Measurements from ENCODE around the gene ITM2B. TPM values are rescaled to one million over a fixed set of nuclear protein-coding genes. Genes with fewer than 3 reads are reported as not detected.

The ITM2B gene
- total RNA-seq, 1 experiment from 2014 or later, result 120 TPM

GRCh38 chr13:48220592-48220980 is 12.4 kb upstream of the ITM2B start:
- H3K9ac ChIP-seq (ENCODE audit: low read length), result no peak overlapping the region
- H3K9me2 ChIP-seq (replicated peaks; ENCODE audit: insufficient read depth, low read length), result no peaks in the 10 kb centered on the region
- no peaks in the 10 kb centered on the region for H3K9me3 ChIP-seq (ENCODE audit: low read length)
- no peak overlapping the region for H2AFZ ChIP-seq (ENCODE audit: low read length)
- H3K27ac ChIP-seq (ENCODE audit: low read length), result no peak overlapping the region
- no peaks in the 10 kb centered on the region for H3K27me3 ChIP-seq (ENCODE audit: low read length)
- no peak for DNase-seq
- no peaks in the 10 kb centered on the region for H3K79me2 ChIP-seq (ENCODE audit: low read length)
- no peaks in the 10 kb centered on the region for H4K20me1 ChIP-seq (ENCODE audit: insufficient read depth, low read depth, low read length)
- H3K4me3 ChIP-seq (ENCODE audit: low read length), result no peak overlapping the region
- no peak overlapping the region for H3K4me2 ChIP-seq (ENCODE audit: low read depth, low read length, poor library complexity, severe bottlenecking)
- H3K36me3 ChIP-seq (ENCODE audit: insufficient read depth, low read length), result no peaks in the 10 kb centered on the region
- H3K4me1 ChIP-seq (ENCODE audit: low read length), result peaks cover 19% of the 10 kb centered on the region

GRCh38 chr13:48220981-48221685 is 11.9 kb upstream of the ITM2B start:
- H2AFZ ChIP-seq (ENCODE audit: low read length), result peak overlapping the region; percentile 47
- H3K36me3 ChIP-seq (ENCODE audit: insufficient read depth, low read length), result no peaks in the 10 kb centered on the region
- H3K27ac ChIP-seq (ENCODE audit: low read length), result no peak overlapping the region
- H3K27me3 ChIP-seq (ENCODE audit: low read length), result no peaks in the 10 kb centered on the region
- no peaks in the 10 kb centered on the region for H3K9me3 ChIP-seq (ENCODE audit: low read length)
- no peak overlapping the region for H3K9ac ChIP-seq (ENCODE audit: low read length)
- DNase-seq, result no peak
- no peak overlapping the region for H3K4me3 ChIP-seq (ENCODE audit: low read length)
- H3K79me2 ChIP-seq (ENCODE audit: low read length), result no peaks in the 10 kb centered on the region
- H3K9me2 ChIP-seq (replicated peaks; ENCODE audit: insufficient read depth, low read length), result no peaks in the 10 kb centered on the region
- H3K4me2 ChIP-seq (ENCODE audit: low read depth, low read length, poor library complexity, severe bottlenecking), result peak overlapping the region; percentile 2
- H4K20me1 ChIP-seq (ENCODE audit: insufficient read depth, low read depth, low read length), result no peaks in the 10 kb centered on the region
- peaks cover 16% of the 10 kb centered on the region for H3K4me1 ChIP-seq (ENCODE audit: low read length)

GRCh38 chr13:48221686-48222187 is 11.3 kb upstream of the ITM2B start:
- no peak overlapping the region for H3K27ac ChIP-seq (ENCODE audit: low read length)
- no peak for DNase-seq
- H2AFZ ChIP-seq (ENCODE audit: low read length), result peak overlapping the region; percentile 47
- no peak overlapping the region for H3K9ac ChIP-seq (ENCODE audit: low read length)
- H3K27me3 ChIP-seq (ENCODE audit: low read length), result no peaks in the 10 kb centered on the region
- H3K9me2 ChIP-seq (replicated peaks; ENCODE audit: insufficient read depth, low read length), result no peaks in the 10 kb centered on the region
- no peaks in the 10 kb centered on the region for H3K36me3 ChIP-seq (ENCODE audit: insufficient read depth, low read length)
- H3K79me2 ChIP-seq (ENCODE audit: low read length), result no peaks in the 10 kb centered on the region
- no peaks in the 10 kb centered on the region for H3K9me3 ChIP-seq (ENCODE audit: low read length)
- H4K20me1 ChIP-seq (ENCODE audit: insufficient read depth, low read depth, low read length), result no peaks in the 10 kb centered on the region
- peak overlapping the region; percentile 2 for H3K4me2 ChIP-seq (ENCODE audit: low read depth, low read length, poor library complexity, severe bottlenecking)
- H3K4me1 ChIP-seq (ENCODE audit: low read length), result peaks cover 15% of the 10 kb centered on the region
- no peak overlapping the region for H3K4me3 ChIP-seq (ENCODE audit: low read length)

GRCh38 chr13:48222358-48223301 is 10.4 kb upstream of the ITM2B start:
- no peak overlapping the region for H3K27ac ChIP-seq (ENCODE audit: low read length)

GRCh38 chr13:48224701-48225100 is 8.3 kb upstream of the ITM2B start:
- no peak overlapping the region for H2AFZ ChIP-seq (ENCODE audit: low read length)
- H3K27ac ChIP-seq (ENCODE audit: low read length), result no peak overlapping the region
- no peak overlapping the region for H3K4me2 ChIP-seq (ENCODE audit: low read depth, low read length, poor library complexity, severe bottlenecking)
- H3K79me2 ChIP-seq (ENCODE audit: low read length), result no peaks in the 10 kb centered on the region
- no peaks in the 10 kb centered on the region for H3K36me3 ChIP-seq (ENCODE audit: insufficient read depth, low read length)
- no peak overlapping the region for H3K9ac ChIP-seq (ENCODE audit: low read length)
- H3K9me3 ChIP-seq (ENCODE audit: low read length), result no peaks in the 10 kb centered on the region
- no peaks in the 10 kb centered on the region for H4K20me1 ChIP-seq (ENCODE audit: insufficient read depth, low read depth, low read length)
- no peak for DNase-seq
- peaks cover 21% of the 10 kb centered on the region for H3K4me1 ChIP-seq (ENCODE audit: low read length)
- no peaks in the 10 kb centered on the region for H3K9me2 ChIP-seq (replicated peaks; ENCODE audit: insufficient read depth, low read length)
- no peak overlapping the region for H3K4me3 ChIP-seq (ENCODE audit: low read length)
- H3K27me3 ChIP-seq (ENCODE audit: low read length), result no peaks in the 10 kb centered on the region

More at GRCh38 chr13:48222358-48223301, 10.4 kb upstream of the ITM2B start:
- no peaks in the 10 kb centered on the region for H3K27me3 ChIP-seq (ENCODE audit: low read length)
- DNase-seq, result peak; percentile 31
- H3K4me2 ChIP-seq (ENCODE audit: low read depth, low read length, poor library complexity, severe bottlenecking), result peak overlapping the region; percentile 59
- no peaks in the 10 kb centered on the region for H3K36me3 ChIP-seq (ENCODE audit: insufficient read depth, low read length)
- H3K4me3 ChIP-seq (ENCODE audit: low read length), result peak overlapping the region; percentile 29; the same call in 1 of the 2 replicates
- H3K9me3 ChIP-seq (ENCODE audit: low read length), result no peaks in the 10 kb centered on the region
- no peaks in the 10 kb centered on the region for H4K20me1 ChIP-seq (ENCODE audit: insufficient read depth, low read depth, low read length)
- H3K9me2 ChIP-seq (replicated peaks; ENCODE audit: insufficient read depth, low read length), result no peaks in the 10 kb centered on the region
- H3K9ac ChIP-seq (ENCODE audit: low read length), result no peak overlapping the region
- no peaks in the 10 kb centered on the region for H3K79me2 ChIP-seq (ENCODE audit: low read length)
- 0 out of 2 replicates have a peak overlapping the region, but pooled peaks have one; percentile 66 for H2AFZ ChIP-seq (ENCODE audit: low read length)
- peaks cover 21% of the 10 kb centered on the region for H3K4me1 ChIP-seq (ENCODE audit: low read length)

GRCh38 chr13:48230541-48230940 is 2.5 kb upstream of the ITM2B start:
- Histone ChIP-seq H3K4me2 (ENCODE audit: low read depth, low read length, poor library complexity, severe bottlenecking) (no peak overlapping the region), H2AFZ (ENCODE audit: low read length) (no peak overlapping the region), H3K9ac (ENCODE audit: low read length) (no peak overlapping the region)

GRCh38 chr13:48231080-48231479 is 1.9 kb upstream of the ITM2B start:
- Histone ChIP-seq H3K4me3 (ENCODE audit: low read length) (no peak overlapping the region), H3K27ac (ENCODE audit: low read length) (no peak overlapping the region), H3K4me2 (ENCODE audit: low read depth, low read length, poor library complexity, severe bottlenecking) (no peak overlapping the region), H3K9me3 (ENCODE audit: low read length) (no peaks in the 10 kb centered on the region), H3K9me2 (replicated peaks; ENCODE audit: insufficient read depth, low read length) (no peaks in the 10 kb centered on the region), H4K20me1 (ENCODE audit: insufficient read depth, low read depth, low read length) (no peaks in the 10 kb centered on the region), H3K79me2 (ENCODE audit: low read length) (peaks cover 30% of the 10 kb centered on the region), H3K27me3 (ENCODE audit: low read length) (no peaks in the 10 kb centered on the region), H3K9ac (ENCODE audit: low read length) (no peak overlapping the region), H3K36me3 (ENCODE audit: insufficient read depth, low read length) (no peaks in the 10 kb centered on the region), H3K4me1 (ENCODE audit: low read length) (peaks cover 36% of the 10 kb centered on the region), H2AFZ (ENCODE audit: low read length) (no peak overlapping the region)
- DNase-seq, result no peak

More at GRCh38 chr13:48230541-48230940, 2.5 kb upstream of the ITM2B start:
- Histone ChIP-seq H3K79me2 (ENCODE audit: low read length) (peaks cover 24% of the 10 kb centered on the region), H3K27ac (ENCODE audit: low read length) (no peak overlapping the region), H4K20me1 (ENCODE audit: insufficient read depth, low read depth, low read length) (no peaks in the 10 kb centered on the region), H3K4me3 (ENCODE audit: low read length) (no peak overlapping the region), H3K4me1 (ENCODE audit: low read length) (peaks cover 31% of the 10 kb centered on the region), H3K36me3 (ENCODE audit: insufficient read depth, low read length) (no peaks in the 10 kb centered on the region), H3K27me3 (ENCODE audit: low read length) (no peaks in the 10 kb centered on the region), H3K9me3 (ENCODE audit: low read length) (no peaks in the 10 kb centered on the region), H3K9me2 (replicated peaks; ENCODE audit: insufficient read depth, low read length) (no peaks in the 10 kb centered on the region)
- no peak for DNase-seq

- Histone ChIP-seq H3K4me2 (ENCODE audit: low read depth, low read length, poor library complexity, severe bottlenecking) (peak overlapping the region; percentile 97), H3K4me1 (ENCODE audit: low read length) (peaks cover 43% of the 10 kb centered on the region), H4K20me1 (ENCODE audit: insufficient read depth, low read depth, low read length) (no peaks in the 10 kb centered on the region), H3K4me3 (ENCODE audit: low read length) (peak overlapping the region; percentile 94), H3K27me3 (ENCODE audit: low read length) (no peaks in the 10 kb centered on the region), H3K9me2 (replicated peaks; ENCODE audit: insufficient read depth, low read length) (no peaks in the 10 kb centered on the region), H3K9me3 (ENCODE audit: low read length) (no peaks in the 10 kb centered on the region), H3K27ac (ENCODE audit: low read length) (no peak overlapping the region), H3K36me3 (ENCODE audit: insufficient read depth, low read length) (no peaks in the 10 kb centered on the region), H2AFZ (ENCODE audit: low read length) (peak overlapping the region; percentile 85; the same call in 1 of the 2 replicates), H3K9ac (ENCODE audit: low read length) (no peak overlapping the region), H3K79me2 (ENCODE audit: low read length) (peaks cover 38% of the 10 kb centered on the region)
- DNase-seq, result no peak
These were observed 1.1 kb upstream of the ITM2B start for GRCh38 chr13:48231933-48232332.

Measured in Karpas-422 (cell line).